HG03066 (cell line): ENCODE measurements around the gene MAST4.

Experiments used
- ATAC-seq: cut with Tn5 transposase; IDR thresholded peaks from one replicate; pipeline ENCODE4 v1.9.1; 2021; ENCODE audit warnings: low read depth; ENCODE audit not compliant: unreplicated experiment

The MAST4 gene

GRCh38 chr5:67030289-67031056, 434.3 kb downstream of the MAST4 start:
- ATAC-seq: no peak

GRCh38 chr5:67031057-67031443, 434.9 kb downstream of the MAST4 start:
- ATAC-seq: no peak

- ATAC-seq: no peak
Measured at GRCh38 chr5:67031692-67032091, 435.5 kb downstream of the MAST4 start.

GRCh38 chr5:67032921-67033664, 436.9 kb downstream of the MAST4 start:
- no peak for ATAC-seq

- ATAC-seq: no peak
Measured at GRCh38 chr5:67033880-67034651, 437.9 kb downstream of the MAST4 start.

GRCh38 chr5:67035098-67035740, 439.0 kb downstream of the MAST4 start:
- no peak for ATAC-seq

- no peak for ATAC-seq
Measured at GRCh38 chr5:67037171-67037570, 441.0 kb downstream of the MAST4 start.

GRCh38 chr5:67038817-67039603, 442.8 kb downstream of the MAST4 start:
- no peak for ATAC-seq

- no peak for ATAC-seq
Measured at GRCh38 chr5:67042176-67043003, 446.2 kb downstream of the MAST4 start.

GRCh38 chr5:67043796-67044511, 447.8 kb downstream of the MAST4 start:
- ATAC-seq: no peak

- ATAC-seq: no peak
Measured at GRCh38 chr5:67045816-67046740, 449.9 kb downstream of the MAST4 start.

- no peak for ATAC-seq
Measured at GRCh38 chr5:67047160-67047559, 451.0 kb downstream of the MAST4 start.

GRCh38 chr5:67047616-67048015, 451.4 kb downstream of the MAST4 start:
- ATAC-seq: no peak

- ATAC-seq: no peak
Measured at GRCh38 chr5:67050125-67050524, 453.9 kb downstream of the MAST4 start.

GRCh38 chr5:67050635-67051034, 454.4 kb downstream of the MAST4 start:
- ATAC-seq: no peak

GRCh38 chr5:67051164-67051563, 455.0 kb downstream of the MAST4 start:
- ATAC-seq: no peak

GRCh38 chr5:67052034-67052433, 455.8 kb downstream of the MAST4 start:
- ATAC-seq: no peak
